Natural killer cell (primary cell): ENCODE results near the gene TDRKH. TPM values are rescaled to one million over a fixed set of nuclear protein-coding genes. Genes with fewer than 3 reads are reported as not detected.

ENCODE experiments used
- ATAC-seq, 3 donors: fragments of 150-1000 bp in 2 of 3; fragments of 200-7000 bp in 1 of 3; cut with Tn5 transposase; 1 replicate in 1 of 3; 2 replicates in 2 of 3; pipeline ENCODE4 v1.10.0; 2021; ENCODE audit warnings: mild to moderate bottlenecking in 2 of 3, moderate library complexity in 2 of 3
- DNase-seq, 2 donors: peaks; one replicate each; pipeline versions ENCODE4 v3.0.0 to v3.0.0-alpha.2; 2013 to 2021; ENCODE audit warnings: mixed read lengths in 1 of 2
- H3K27ac ChIP-seq: one replicate; pipeline ENCODE4 v1.5.1; 2013; ENCODE audit warnings: mild to moderate bottlenecking, low read length
- H3K27me3 ChIP-seq: one replicate; pipeline ENCODE4 v1.6.1; 2013; ENCODE audit warnings: low read length; ENCODE audit not compliant: control insufficient read depth, insufficient read depth
- H3K36me3 ChIP-seq: one replicate; pipeline ENCODE4 v1.6.1; 2013; ENCODE audit warnings: low read length; ENCODE audit not compliant: control insufficient read depth, insufficient read depth
- H3K4me1 ChIP-seq: one replicate; pipeline ENCODE4 v1.6.1; 2013; ENCODE audit warnings: low read length; ENCODE audit not compliant: control insufficient read depth, insufficient read depth
- H3K4me3 ChIP-seq: one replicate; pipeline ENCODE4 v1.5.1; 2013; ENCODE audit warnings: low read length
- H3K9me3 ChIP-seq: one replicate; pipeline ENCODE4 v1.6.1; 2013; ENCODE audit warnings: low read length; ENCODE audit not compliant: control insufficient read depth, insufficient read depth
- H3K27ac Mint-ChIP-seq, 2 donors: one replicate each; pipeline ENCODE4 v1.8.0; 2022; ENCODE audit warnings: mild to moderate bottlenecking in 2 of 2, mixed read lengths in 2 of 2, moderate library complexity in 1 of 2
- H3K27me3 Mint-ChIP-seq, 2 donors: one replicate each; pipeline ENCODE4 v1.8.0; 2022; ENCODE audit warnings: low read depth in 2 of 2, mixed read lengths in 2 of 2
- H3K36me3 Mint-ChIP-seq: one replicate; pipeline ENCODE4 v1.8.0; 2022; ENCODE audit warnings: mixed read lengths
- H3K4me1 Mint-ChIP-seq, 2 donors: one replicate each; pipeline ENCODE4 v1.8.0; 2022; ENCODE audit warnings: mixed read lengths in 2 of 2
- H3K4me3 Mint-ChIP-seq: one replicate; pipeline ENCODE4 v1.8.0; 2022; ENCODE audit warnings: mild to moderate bottlenecking, moderate library complexity, mixed read lengths
- H3K9me3 Mint-ChIP-seq, 2 donors: one replicate each; pipeline ENCODE4 v1.8.0; 2022; ENCODE audit warnings: mixed read lengths in 2 of 2
- WGBS: methylation state at CpG from one replicate; pipeline ENCODE4 v1.1.7; 2013; ENCODE audit warnings: missing lambda C conversion rate; ENCODE audit not compliant: insufficient coverage; 5-methylcytosine and 5-hydroxymethylcytosine counted together
- intact Hi-C: fragments of 100-400 bp; cut with micrococcal nuclease; formaldehyde crosslinking; loops from one replicate; pipeline ENCODE4 v1.14.2; 2022
- total RNA-seq, 4 donors: library from RNA; stranded (reverse); fragments of 120-200 nt in 1 of 4; gene quantifications; one replicate each; pipeline versions ENCODE4 v1.2.3 to v1.2.4, GENCODE V29; 2013 to 2022
- TF ChIP-seq, protein P1 (sequence below): fragments of 200-600 bp; IDR thresholded peaks from one replicate; pipeline ENCODE4 v1.8.0; 2022; ENCODE audit warnings: antibody characterized with exemption

The TDRKH gene
- total RNA-seq, 3 donors from 2014 or later (not counting 1 experiment from before 2014, with no cell fraction given), result 6.3 to 14.5 (median 8.0) TPM

GRCh38 chr1:151728151-151729054 is 61.9 kb downstream of the TDRKH start:
- no peaks in the 10 kb centered on the region for H3K9me3 ChIP-seq
- ATAC-seq, result no peak
- no peak overlapping the region for H3K4me3 Mint-ChIP-seq
- H3K27me3 Mint-ChIP-seq, result peaks cover 30 to 53% of the 10 kb centered on the region in 2 donors
- no peaks in the 10 kb centered on the region for H3K4me1 Mint-ChIP-seq
- no peaks in the 10 kb centered on the region for H3K9me3 Mint-ChIP-seq
- 72% methylated on average over 17 of the region's 19 CpGs for WGBS
- H3K27ac Mint-ChIP-seq, result no peak overlapping the region
- no peaks in the 10 kb centered on the region for H3K36me3 Mint-ChIP-seq
- H3K4me3 ChIP-seq, result no peak overlapping the region
- DNase-seq, result no peak
- H3K36me3 ChIP-seq, result no peaks in the 10 kb centered on the region
- H3K27me3 ChIP-seq, result peaks cover 6% of the 10 kb centered on the region
- H3K4me1 ChIP-seq, result no peaks in the 10 kb centered on the region
- intact Hi-C loops, result no loop called here
- no peak overlapping the region for H3K27ac ChIP-seq
- TF ChIP-seq, protein P1, sequence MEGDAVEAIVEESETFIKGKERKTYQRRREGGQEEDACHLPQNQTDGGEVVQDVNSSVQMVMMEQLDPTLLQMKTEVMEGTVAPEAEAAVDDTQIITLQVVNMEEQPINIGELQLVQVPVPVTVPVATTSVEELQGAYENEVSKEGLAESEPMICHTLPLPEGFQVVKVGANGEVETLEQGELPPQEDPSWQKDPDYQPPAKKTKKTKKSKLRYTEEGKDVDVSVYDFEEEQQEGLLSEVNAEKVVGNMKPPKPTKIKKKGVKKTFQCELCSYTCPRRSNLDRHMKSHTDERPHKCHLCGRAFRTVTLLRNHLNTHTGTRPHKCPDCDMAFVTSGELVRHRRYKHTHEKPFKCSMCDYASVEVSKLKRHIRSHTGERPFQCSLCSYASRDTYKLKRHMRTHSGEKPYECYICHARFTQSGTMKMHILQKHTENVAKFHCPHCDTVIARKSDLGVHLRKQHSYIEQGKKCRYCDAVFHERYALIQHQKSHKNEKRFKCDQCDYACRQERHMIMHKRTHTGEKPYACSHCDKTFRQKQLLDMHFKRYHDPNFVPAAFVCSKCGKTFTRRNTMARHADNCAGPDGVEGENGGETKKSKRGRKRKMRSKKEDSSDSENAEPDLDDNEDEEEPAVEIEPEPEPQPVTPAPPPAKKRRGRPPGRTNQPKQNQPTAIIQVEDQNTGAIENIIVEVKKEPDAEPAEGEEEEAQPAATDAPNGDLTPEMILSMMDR, result no peak

DNA sequence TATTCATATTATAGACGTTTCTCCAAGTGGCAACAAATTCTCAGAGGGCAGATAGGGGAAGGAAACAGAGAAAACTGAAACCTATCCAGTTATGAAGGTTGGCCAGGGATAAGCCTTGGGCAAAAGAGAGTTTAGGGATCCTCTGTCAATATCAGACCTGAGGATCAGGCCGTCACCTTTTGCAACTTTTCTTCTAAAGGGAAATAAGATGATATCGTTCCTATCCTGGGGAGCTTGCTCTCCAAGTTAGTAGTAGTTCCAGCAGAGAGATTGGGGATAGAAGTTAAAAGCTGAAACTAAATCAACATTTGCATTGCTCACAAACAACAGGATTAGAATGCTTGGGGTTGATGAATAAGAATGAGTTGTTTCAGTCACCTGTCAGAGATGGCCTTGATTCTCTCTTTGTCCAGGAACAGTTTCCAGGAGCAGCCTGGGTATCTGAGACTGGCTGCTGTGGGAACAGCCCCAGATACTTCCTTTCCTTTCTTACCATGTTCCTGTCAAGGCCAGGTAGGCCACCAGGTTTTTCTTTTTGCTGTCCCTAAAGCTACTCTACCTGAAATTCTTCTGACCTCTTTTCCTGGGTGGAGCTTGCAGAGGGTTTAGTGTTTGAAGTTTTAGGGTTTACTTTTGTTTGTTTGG is 66.5 kb downstream of the TDRKH start:
- H3K9me3 ChIP-seq, result no peaks in the 10 kb centered on the region
- no peaks in the 10 kb centered on the region for H3K9me3 Mint-ChIP-seq
- peaks cover 22% of the 10 kb centered on the region for H3K4me1 ChIP-seq
- H3K4me3 ChIP-seq, result no peak overlapping the region
- no peak overlapping the region for H3K27ac ChIP-seq
- no peak overlapping the region for H3K27ac Mint-ChIP-seq
- ATAC-seq, result no peak
- H3K4me1 Mint-ChIP-seq, result peaks cover 21% of the 10 kb centered on the region in 2 donors
- H3K27me3 Mint-ChIP-seq, result peaks cover 21 to 32% of the 10 kb centered on the region in 2 donors
- H3K4me3 Mint-ChIP-seq, result no peak overlapping the region
- intact Hi-C loops, result no loop called here
- 56% methylated on average over 2 of the region's 3 CpGs for WGBS
- H3K36me3 Mint-ChIP-seq, result no peaks in the 10 kb centered on the region
- DNase-seq, result no peak
- TF ChIP-seq, protein P1, result no peak
- peaks cover 6% of the 10 kb centered on the region for H3K27me3 ChIP-seq
- H3K36me3 ChIP-seq, result no peaks in the 10 kb centered on the region

Other genes starting within 250 kb of the TDRKH start
- 10 to 100 TPM; 17.8 to 25.0 (median 23.7) TPM for gene SNX27, start 178.4 kb downstream of the TDRKH start, total RNA-seq
- gene CELF3, start 73.7 kb downstream of the TDRKH start, total RNA-seq, result not detected
- gene RIIAD1, start 69.0 kb downstream of the TDRKH start, total RNA-seq, result not detected
- 100 to 1,000 TPM in 2 of 3 donors, 10 to 100 TPM in 1; 93.6 to 110 (median 107) TPM for gene MRPL9, start 27.0 kb downstream of the TDRKH start, total RNA-seq
- not detected for gene LINGO4, start 14.9 kb upstream of the TDRKH start, total RNA-seq
- gene RORC, start 41.3 kb upstream of the TDRKH start, total RNA-seq, result under 1 TPM; 0.14 to 0.78 (median 0.70) TPM
- gene C2CD4D, start 49.3 kb upstream of the TDRKH start, total RNA-seq, result under 1 TPM in 2 of 3 donors, not detected in 1; 0.20 to 0.24 TPM
- under 1 TPM in 1 of 3 donors, not detected in 2; 0.52 TPM for gene THEM5, start 63.2 kb upstream of the TDRKH start, total RNA-seq
- 10 to 100 TPM; 11.9 to 16.2 (median 15.5) TPM for gene THEM4, start 119.0 kb upstream of the TDRKH start, total RNA-seq
- 100 to 1,000 TPM; 142 to 200 (median 183) TPM for gene S100A10, start 203.4 kb upstream of the TDRKH start, total RNA-seq
- gene S100A11, start 246.5 kb upstream of the TDRKH start, total RNA-seq, result 100 to 1,000 TPM in 1 of 3 donors, 10 to 100 TPM in 2; 70.5 to 114 (median 88.9) TPM